Stimulated activated CD4-positive, alpha-beta T cell treated with anti-CD3 and anti-CD28 coated beads, Interleukin-4, amount 100 ng/mL, for 1 hour (primary cell): ENCODE data around the gene CCDC102B.
"Not testable (repeated sequence)": the region's sequence is repeated elsewhere in the genome, so short reads cannot be mapped to it uniquely, and the experiment has no call there.

Source experiments
- DNase-seq: peaks from one replicate; pipeline ENCODE4 v3.0.0-alpha.2; 2020

Gene CCDC102B

GRCh38 chr18:68830256-68831045 is 32.6 kb downstream of the CCDC102B start:
- DNase-seq: no peak

GRCh38 chr18:68833756-68834155 is 35.9 kb downstream of the CCDC102B start:
- no peak for DNase-seq

- no peak for DNase-seq
Measured at GRCh38 chr18:68837665-68838451, 40.0 kb downstream of the CCDC102B start.

GRCh38 chr18:68839701-68840100 is 41.8 kb downstream of the CCDC102B start:
- no peak for DNase-seq

- DNase-seq: no peak
Measured at GRCh38 chr18:68840554-68841263, 42.8 kb downstream of the CCDC102B start.

- DNase-seq: no peak
Measured at GRCh38 chr18:68841301-68841700, 43.4 kb downstream of the CCDC102B start.

- DNase-seq: no peak
Measured at GRCh38 chr18:68842951-68843350, 45.1 kb downstream of the CCDC102B start.

GRCh38 chr18:68843473-68844089 is 45.7 kb downstream of the CCDC102B start:
- DNase-seq: no peak

- DNase-seq: no peak
Measured at GRCh38 chr18:68847219-68847837, 49.4 kb downstream of the CCDC102B start.

GRCh38 chr18:68848242-68848641 is 50.4 kb downstream of the CCDC102B start:
- no peak for DNase-seq

GRCh38 chr18:68854786-68855391 is 57.0 kb downstream of the CCDC102B start:
- DNase-seq: no peak

- no peak for DNase-seq
Measured at GRCh38 chr18:68855491-68855890, 57.6 kb downstream of the CCDC102B start.

- DNase-seq: no peak
Measured at GRCh38 chr18:68861365-68861764, 63.5 kb downstream of the CCDC102B start.

- no peak for DNase-seq
Measured at GRCh38 chr18:68865021-68865420, 67.1 kb downstream of the CCDC102B start.

- no peak for DNase-seq
Measured at GRCh38 chr18:68865503-68865902, 67.6 kb downstream of the CCDC102B start.

GRCh38 chr18:68873003-68873402 is 75.1 kb downstream of the CCDC102B start:
- no peak for DNase-seq

GRCh38 chr18:68874361-68874760 is 76.5 kb downstream of the CCDC102B start:
- DNase-seq: no peak

- DNase-seq: not testable (repeated sequence)
Measured at GRCh38 chr18:68879947-68880346, 82.1 kb downstream of the CCDC102B start.

- DNase-seq: no peak
Measured at GRCh38 chr18:68887410-68887809, 89.5 kb downstream of the CCDC102B start.

- no peak for DNase-seq
Measured at GRCh38 chr18:68893354-68893753, 95.5 kb downstream of the CCDC102B start.

GRCh38 chr18:68897286-68897685 is 99.4 kb downstream of the CCDC102B start:
- DNase-seq: no peak

GRCh38 chr18:68909579-68909978 is 111.7 kb downstream of the CCDC102B start:
- no peak for DNase-seq
